HG03025 (cell line): ENCODE data around the gene PF4V1.

ENCODE experiments used
- ATAC-seq: cut with Tn5 transposase; IDR thresholded peaks from one replicate; pipeline ENCODE4 v1.9.1; 2021; ENCODE audit warnings: mild to moderate bottlenecking, moderate library complexity; ENCODE audit not compliant: unreplicated experiment, low FRiP score

The PF4V1 gene

GRCh38 chr4:73844806-73845205 is 8.3 kb upstream of the PF4V1 start:
- no peak for ATAC-seq

GRCh38 chr4:73847526-73848182 is 5.4 kb upstream of the PF4V1 start:
- ATAC-seq: no peak

- ATAC-seq: no peak
These were observed 4.8 kb upstream of the PF4V1 start for GRCh38 chr4:73848183-73848777.

GRCh38 chr4:73850261-73850970 is 2.7 kb upstream of the PF4V1 start:
- no peak for ATAC-seq

- no peak for ATAC-seq
These were observed 1.8 kb upstream of the PF4V1 start for GRCh38 chr4:73851293-73851692.

GRCh38 chr4:73852771-73853170 is 325 bp upstream of the PF4V1 start:
- no peak for ATAC-seq

- ATAC-seq: no peak
These were observed 800 bp downstream of the PF4V1 start for GRCh38 chr4:73853718-73854473.

- ATAC-seq: no peak
These were observed 2.3 kb downstream of the PF4V1 start for GRCh38 chr4:73855406-73855805.

- ATAC-seq: no peak
These were observed 3.4 kb downstream of the PF4V1 start for GRCh38 chr4:73856518-73856917.

- no peak for ATAC-seq
These were observed 6.6 kb downstream of the PF4V1 start for GRCh38 chr4:73859614-73860088.

GRCh38 chr4:73860181-73860580 is 7.1 kb downstream of the PF4V1 start:
- no peak for ATAC-seq

- ATAC-seq: no peak
These were observed 7.8 kb downstream of the PF4V1 start for GRCh38 chr4:73860917-73861316.

- ATAC-seq: no peak
These were observed 9.2 kb downstream of the PF4V1 start for GRCh38 chr4:73862322-73862721.

- ATAC-seq: no peak
These were observed 11.3 kb downstream of the PF4V1 start for GRCh38 chr4:73864365-73864764.

- no peak for ATAC-seq
These were observed 11.9 kb downstream of the PF4V1 start for GRCh38 chr4:73864961-73865360.

GRCh38 chr4:73865431-73866096 is 12.5 kb downstream of the PF4V1 start:
- ATAC-seq: no peak

GRCh38 chr4:73866246-73866645 is 13.2 kb downstream of the PF4V1 start:
- ATAC-seq: no peak

GRCh38 chr4:73867783-73868182 is 14.7 kb downstream of the PF4V1 start:
- ATAC-seq: no peak

- no peak for ATAC-seq
These were observed 15.4 kb downstream of the PF4V1 start for GRCh38 chr4:73868206-73869129.
